ENCODE data around the gene CENATAC. TPM values are rescaled to one million over a fixed set of nuclear protein-coding genes. Genes with fewer than 3 reads are reported as not detected.

CENATAC gene
- total RNA-seq, 1 donor, result 34.5 TPM

GRCh38 chr11:119014209-119014924 lies 16.4 kb downstream of the CENATAC start:
- no peak overlapping the region for H3K4me3 ChIP-seq (ENCODE audit: low read depth, low read length)
- no peak for TF ChIP-seq CTCF (IDR thresholded peaks at IDR 0.05; ENCODE audit: insufficient read depth, low read depth, low read length)
- no peak for DNase-seq (ENCODE audit: low read depth)

DNA sequence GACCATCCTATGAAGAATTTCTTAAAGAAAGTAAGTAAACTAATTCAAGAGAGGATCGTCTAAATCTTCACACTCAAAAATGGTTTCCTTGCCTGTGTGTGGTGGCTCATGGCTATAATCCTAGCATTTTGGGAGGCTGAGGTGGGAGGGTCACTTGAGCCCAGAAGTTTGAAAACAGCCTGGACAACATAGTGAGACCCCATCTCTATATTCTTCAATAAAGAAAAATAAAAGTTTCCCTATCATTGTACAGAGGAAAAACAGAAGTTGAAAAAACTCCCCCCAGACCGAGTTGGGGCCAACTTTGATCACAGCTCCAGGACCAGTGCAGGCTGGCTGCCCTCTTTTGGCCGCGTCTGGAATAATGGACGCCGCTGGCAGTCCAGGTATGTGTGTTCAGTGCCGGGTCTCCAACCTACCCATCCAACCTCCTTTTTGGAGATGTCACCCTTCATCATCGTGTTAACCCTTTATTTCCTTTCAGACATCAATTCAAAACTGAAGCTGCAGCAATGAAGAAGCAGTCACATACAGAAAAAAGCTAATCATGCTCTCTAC lies 17.2 kb downstream of the CENATAC start:
- DNase-seq (ENCODE audit: low read depth), result no peak
- no peak overlapping the region for H3K4me3 ChIP-seq (ENCODE audit: low read depth, low read length)
- no peak for TF ChIP-seq CTCF (IDR thresholded peaks at IDR 0.05; ENCODE audit: insufficient read depth, low read depth, low read length)

GRCh38 chr11:119016216-119017009 lies 18.5 kb downstream of the CENATAC start:
- no peak for TF ChIP-seq CTCF (IDR thresholded peaks at IDR 0.05; ENCODE audit: insufficient read depth, low read depth, low read length)
- peak overlapping the region; percentile 95 for H3K4me3 ChIP-seq (ENCODE audit: low read depth, low read length)
- DNase-seq (ENCODE audit: low read depth), result no peak

- peak overlapping the region; percentile 95 for H3K4me3 ChIP-seq (ENCODE audit: low read depth, low read length)
- DNase-seq (ENCODE audit: low read depth), result peak; percentile 37
Observed at GRCh38 chr11:119017377-119017776, 19.4 kb downstream of the CENATAC start.

DNA sequence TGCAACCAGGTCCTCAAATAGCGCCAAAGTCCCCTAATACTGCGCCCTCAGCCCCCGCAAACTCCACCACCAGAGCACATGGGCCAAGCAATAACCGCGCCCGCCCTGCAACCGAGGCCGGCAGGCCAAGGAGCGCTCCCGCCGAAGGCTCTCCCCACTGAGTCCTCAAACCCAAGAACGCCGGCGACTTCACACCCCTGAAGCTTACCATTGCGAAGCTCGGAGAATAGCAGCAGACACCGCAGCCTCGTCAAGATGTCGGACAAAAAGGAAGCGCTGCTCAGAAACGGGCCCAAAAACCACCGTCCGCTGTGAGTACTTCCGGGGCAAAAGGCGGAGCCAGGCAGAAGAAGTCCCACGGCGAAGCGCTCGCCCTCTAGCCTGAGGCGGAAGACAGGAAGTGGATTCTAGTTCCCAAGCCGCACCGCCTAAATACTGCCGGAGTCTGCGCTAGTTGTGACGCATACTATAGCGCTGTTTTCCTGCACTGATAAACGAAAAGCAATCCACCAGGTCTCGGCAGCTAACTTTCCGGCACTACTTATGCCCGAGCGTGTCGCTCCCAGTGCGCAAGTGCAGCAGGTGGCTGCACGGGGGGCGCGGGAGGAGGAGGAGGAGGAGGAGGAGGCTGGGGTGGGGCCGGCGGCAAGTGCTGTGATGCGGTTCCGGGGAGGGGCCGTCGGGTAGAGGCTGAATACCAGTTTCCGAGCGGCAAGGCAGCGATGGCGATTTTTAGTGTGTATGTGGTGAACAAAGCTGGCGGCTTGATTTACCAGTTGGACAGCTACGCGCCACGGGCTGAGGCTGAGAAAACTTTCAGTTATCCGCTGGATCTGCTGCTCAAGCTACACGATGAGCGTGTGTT lies 20.4 kb downstream of the CENATAC start, which contains the start of the genes RPS25 and TRAPPC4:
TSS of gene RPS25 (minus strand) at position 270 of the 865 bp plus-strand sequence. CDS start at position 211, 59 bp downstream.
TSS of gene TRAPPC4 (plus strand) at position 693 of the 865 bp plus-strand sequence. CDS start at position 723, 30 bp downstream.
- peak within 1 kb of the TSS; percentile 95 for H3K4me3 ChIP-seq (ENCODE audit: low read depth, low read length)
- TF ChIP-seq CTCF (IDR thresholded peaks at IDR 0.05; ENCODE audit: insufficient read depth, low read depth, low read length), result no peak
- peak; percentile 95 for DNase-seq (ENCODE audit: low read depth)

DNA sequence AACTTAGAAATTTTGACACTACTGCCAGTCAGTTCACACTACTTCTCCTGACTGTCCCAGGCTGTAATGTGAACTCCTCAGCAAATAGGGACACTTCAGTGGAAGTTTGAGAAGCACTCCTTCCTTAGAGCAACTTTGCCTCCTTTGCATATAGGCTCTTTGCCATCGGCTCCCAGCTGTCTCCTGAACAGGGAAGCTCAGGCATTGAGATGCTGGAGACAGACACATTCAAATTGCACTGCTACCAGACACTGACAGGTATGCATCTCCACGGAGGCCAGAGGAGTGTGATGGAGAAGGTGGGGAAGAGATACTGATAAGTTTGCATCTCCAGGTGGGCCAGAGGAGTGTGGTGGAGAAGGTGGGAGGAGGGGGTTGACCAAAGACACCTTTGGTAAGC lies 22.1 kb downstream of the CENATAC start:
- peak overlapping the region; percentile 95 for H3K4me3 ChIP-seq (ENCODE audit: low read depth, low read length)
- no peak for DNase-seq (ENCODE audit: low read depth)
- no peak for TF ChIP-seq CTCF (IDR thresholded peaks at IDR 0.05; ENCODE audit: insufficient read depth, low read depth, low read length)
